Measurements from ENCODE around the gene SINHCAF.

DNA sequence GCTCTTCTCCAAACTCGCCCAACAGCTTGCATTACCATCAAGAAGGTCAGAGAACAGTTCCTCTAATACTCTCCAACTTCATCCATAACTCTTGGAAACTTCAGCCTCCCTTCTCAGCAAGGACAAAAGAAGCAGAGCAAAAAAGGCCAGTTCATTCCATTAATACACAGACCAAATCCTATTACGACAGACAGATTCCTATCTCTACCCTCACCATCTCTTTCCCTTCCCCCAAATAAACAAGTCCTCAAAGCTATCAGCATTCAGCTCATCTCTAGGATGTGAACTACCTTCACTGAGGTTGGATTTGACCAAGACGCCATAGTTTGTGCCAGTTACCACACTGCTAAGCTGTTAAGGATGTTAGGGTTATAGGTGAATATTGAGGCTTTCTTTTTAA, 25.2 kb downstream of the SINHCAF start:
- TF ChIP-seq, protein P1, sequence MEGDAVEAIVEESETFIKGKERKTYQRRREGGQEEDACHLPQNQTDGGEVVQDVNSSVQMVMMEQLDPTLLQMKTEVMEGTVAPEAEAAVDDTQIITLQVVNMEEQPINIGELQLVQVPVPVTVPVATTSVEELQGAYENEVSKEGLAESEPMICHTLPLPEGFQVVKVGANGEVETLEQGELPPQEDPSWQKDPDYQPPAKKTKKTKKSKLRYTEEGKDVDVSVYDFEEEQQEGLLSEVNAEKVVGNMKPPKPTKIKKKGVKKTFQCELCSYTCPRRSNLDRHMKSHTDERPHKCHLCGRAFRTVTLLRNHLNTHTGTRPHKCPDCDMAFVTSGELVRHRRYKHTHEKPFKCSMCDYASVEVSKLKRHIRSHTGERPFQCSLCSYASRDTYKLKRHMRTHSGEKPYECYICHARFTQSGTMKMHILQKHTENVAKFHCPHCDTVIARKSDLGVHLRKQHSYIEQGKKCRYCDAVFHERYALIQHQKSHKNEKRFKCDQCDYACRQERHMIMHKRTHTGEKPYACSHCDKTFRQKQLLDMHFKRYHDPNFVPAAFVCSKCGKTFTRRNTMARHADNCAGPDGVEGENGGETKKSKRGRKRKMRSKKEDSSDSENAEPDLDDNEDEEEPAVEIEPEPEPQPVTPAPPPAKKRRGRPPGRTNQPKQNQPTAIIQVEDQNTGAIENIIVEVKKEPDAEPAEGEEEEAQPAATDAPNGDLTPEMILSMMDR (IDR thresholded peaks at IDR 0.05; ENCODE audit: low read length), result no peak
- no peak for TF ChIP-seq EZH2 (IDR thresholded peaks at IDR 0.05; ENCODE audit: borderline replicate concordance, low read length)
